MM.1S (cell line): ENCODE data around the gene HECTD4.

ENCODE experiments used
- CTCF ChIP-seq: fragments of 300-600 bp; sonication (generic); IDR thresholded peaks from 2 replicates; pipeline ENCODE4 v1.5.1; 2016; ENCODE audit warnings: antibody characterized with exemption, low read length, mixed read lengths
- EZH2phosphoT487 ChIP-seq: fragments of 300-600 bp; sonication (generic); IDR thresholded peaks from 2 replicates; pipeline ENCODE4 v1.6.1; 2018; ENCODE audit warnings: antibody characterized with exemption, low read length

GRCh38 chr12:112374166-112374740 is 8.0 kb downstream of the HECTD4 start:
- TF ChIP-seq CTCF (no peak), EZH2phosphoT487 (no peak)
